ENCODE measurements around the gene P2RX2.

Gene P2RX2

DNA sequence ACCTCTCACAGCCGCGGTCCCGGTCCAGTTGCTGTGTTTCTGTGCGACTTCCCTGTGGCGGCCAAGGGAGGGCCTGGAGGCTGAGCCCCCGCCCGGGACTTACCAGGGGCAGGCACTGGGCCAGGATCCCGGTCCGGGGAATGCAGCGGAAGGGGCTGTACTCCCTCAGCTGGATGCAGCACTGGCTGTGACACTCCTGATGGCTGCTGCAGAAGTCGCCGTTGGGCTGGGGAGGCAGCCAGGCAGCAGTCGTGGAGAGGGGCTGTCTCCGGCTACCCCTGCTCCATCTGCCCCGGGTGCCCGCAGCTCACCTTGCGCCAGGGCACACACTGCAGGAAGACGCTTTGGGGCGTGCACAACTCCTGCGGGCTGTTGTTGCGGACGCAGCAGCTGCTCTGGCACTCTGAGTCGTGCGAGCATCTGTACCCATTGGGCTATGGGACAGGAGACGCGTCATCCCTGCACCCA lies 14.4 kb upstream of the P2RX2 start:
- DNase-seq, result no peak

DNA sequence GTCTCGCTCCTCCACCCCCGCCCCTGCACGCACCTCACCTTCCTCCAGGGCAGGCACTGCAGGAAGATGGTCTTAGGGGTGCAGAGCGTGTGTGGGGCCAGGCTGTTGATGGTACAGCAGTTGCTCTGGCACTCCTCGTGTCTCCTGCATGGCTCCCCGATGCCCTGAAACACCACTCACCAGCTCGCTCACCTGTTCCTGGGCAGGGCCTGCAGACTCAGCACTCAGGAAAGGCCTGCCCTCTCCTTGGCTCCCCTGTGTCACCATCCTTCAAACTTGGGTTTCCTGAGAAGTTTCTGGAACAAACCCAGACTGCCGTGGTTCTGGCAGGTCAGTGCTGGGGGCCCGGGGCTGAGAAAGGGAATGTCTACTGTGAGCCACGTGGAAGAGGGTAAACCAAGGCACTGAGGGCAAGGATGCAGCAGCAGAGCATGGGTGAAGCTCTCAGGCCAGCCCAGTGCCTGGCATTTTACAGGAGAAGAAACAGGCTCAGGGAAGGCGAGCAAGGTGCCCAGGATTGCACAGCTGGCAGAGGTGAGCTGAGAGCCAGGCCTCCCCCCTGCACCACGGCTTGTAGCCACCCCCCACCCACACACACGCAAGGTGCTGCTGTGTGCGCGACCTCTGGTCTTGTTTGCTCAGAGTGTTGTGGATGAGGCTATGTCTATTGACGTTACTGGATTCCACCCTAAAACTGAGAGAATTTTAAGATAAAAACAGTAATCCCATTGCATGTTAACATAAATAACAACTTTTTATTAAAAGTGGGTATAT lies 13.7 kb upstream of the P2RX2 start:
- DNase-seq, result no peak

DNA sequence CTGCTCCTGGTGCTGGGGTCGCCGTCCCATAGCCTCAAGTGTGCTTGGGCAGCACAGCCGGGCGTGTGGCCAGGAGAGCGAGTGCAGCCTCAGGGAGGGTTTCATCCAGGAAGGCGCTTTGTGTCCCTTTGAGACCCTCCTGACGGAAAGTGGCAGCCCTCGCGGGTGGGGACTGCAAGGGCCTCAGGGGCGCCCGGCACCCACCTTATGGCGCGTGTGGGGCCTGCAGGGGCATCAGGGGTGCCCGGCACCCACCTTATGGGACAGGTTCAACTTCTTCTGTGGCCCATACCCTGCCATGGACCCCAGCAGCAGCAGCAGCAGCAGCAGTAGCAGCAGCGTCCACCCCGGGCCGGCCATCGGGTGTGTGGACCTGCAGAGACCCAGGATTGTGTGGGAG lies 12.7 kb upstream of the P2RX2 start:
- no peak for DNase-seq

DNA sequence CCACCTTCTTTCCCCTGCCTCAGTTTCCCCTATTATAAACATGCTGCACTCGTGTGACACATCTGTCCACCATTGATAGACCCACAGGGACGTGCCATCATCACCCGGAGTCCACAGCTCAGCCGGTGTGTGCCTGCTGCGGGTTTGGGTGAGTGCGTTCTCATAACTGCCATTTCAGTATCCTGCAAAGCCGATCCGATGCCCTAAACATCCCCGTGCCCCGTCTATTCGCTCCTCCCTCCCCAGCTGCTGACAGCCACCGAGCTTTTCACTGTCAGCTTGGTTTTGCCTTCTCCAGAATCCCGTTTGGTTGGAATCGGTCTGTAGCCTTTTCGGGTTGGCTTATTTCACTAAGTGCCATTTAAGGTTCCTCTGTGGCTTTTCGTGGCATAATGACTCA lies 12.1 kb upstream of the P2RX2 start:
- no peak for DNase-seq

DNA sequence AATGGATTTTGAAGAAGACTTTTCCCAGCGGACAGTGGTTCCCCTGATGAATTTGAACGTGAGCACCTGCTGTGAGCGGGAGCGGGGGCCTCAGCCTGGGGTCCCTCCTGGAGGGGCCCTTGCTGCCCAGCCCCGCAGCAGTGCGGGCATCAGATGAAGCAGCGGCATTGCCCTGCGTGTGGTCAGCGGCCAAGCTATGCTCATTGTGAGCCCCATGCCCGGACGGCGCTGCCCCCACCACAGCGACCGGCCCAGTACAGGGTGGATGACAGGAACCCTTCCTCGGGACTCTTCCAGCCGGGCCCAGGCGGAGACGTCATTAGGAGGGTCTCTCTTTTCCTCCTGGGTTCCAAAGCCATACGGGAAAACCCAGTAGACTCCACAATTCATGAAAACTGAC lies 11.6 kb upstream of the P2RX2 start:
- no peak for DNase-seq

DNA sequence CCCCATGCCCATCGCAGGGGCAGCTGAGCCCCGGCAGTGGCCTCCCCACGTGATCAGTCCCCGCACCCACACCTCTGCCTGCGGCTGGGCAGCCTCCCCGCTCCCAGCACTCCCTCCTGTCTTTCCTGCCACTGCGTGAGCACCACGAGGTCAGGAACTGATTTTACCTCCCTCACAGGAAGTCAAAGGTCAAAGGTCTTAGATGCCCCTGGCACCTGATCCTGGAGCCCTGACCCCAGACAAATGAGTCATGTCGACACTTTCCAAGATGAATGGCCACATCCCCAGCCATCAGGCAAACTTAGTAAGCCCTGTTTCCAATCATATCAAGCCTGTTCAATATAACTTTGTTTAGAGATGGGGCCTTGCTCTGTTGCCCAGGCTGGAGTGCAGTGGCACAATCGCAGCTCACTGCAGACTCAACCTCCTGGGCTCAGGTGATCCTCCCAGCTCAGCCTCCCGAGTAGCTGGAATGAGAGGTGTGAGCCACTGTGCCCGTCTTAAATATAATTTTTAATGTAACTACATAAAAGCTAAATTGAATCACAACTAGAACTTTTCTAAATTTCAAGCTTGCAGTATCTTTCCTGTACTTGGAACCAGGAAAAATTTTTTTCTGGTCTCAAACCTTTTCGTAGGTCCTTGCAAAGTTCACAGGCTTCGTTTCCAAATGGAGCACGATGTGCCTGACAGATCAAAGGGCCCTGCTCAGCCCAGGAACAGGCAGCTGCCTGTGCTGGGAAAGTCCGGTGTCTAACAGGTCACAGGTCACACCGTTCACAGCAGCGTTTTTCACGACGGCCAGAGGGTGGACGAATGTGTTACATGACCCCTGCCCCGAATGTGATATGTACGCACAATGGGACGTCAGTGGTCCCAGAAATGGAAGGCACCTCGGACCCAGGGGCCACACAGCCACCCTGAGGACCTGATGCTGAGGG lies 10.1 kb upstream of the P2RX2 start:
- no peak for DNase-seq

DNA sequence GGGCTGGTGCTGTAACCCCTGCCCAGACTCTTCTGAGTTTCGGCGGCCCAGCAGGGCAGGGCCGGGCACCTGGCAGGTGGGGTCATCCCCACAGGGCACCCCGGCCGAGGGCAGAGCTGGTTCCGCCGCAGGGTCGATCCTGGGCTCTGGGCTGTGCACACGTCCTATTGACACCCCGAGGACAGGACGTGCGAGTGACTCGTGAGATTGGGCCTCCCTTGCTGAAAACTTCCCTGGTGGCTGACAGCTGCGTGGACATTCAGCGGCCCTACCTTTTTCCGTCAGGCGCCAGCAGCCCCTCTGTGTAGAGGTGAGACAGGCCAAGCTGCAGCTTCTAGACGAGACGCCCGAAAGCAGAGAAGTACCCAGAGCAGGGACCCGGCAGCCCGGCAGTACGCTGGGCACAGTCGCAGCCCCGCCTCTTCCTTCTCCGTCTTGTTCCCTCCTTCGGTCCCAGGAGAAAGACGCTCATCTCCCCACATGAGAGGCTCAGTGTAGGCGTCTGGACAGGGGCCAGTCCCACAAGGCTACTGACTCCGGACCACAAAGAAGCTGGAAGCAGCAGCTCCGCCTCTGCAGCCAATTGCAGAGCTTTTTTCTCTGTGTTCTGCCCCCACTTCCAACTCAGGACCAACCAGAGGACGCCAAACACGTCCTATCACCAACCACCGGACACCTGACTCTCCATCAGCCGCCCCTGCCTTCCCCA lies 8.4 kb upstream of the P2RX2 start, which contains the start of gene LRCOL1:
TSS of gene LRCOL1 (minus strand) at position 532 of the 709 bp plus-strand sequence. CDS start 4,331 bp downstream, outside the sequence.
- no peak for DNase-seq

DNA sequence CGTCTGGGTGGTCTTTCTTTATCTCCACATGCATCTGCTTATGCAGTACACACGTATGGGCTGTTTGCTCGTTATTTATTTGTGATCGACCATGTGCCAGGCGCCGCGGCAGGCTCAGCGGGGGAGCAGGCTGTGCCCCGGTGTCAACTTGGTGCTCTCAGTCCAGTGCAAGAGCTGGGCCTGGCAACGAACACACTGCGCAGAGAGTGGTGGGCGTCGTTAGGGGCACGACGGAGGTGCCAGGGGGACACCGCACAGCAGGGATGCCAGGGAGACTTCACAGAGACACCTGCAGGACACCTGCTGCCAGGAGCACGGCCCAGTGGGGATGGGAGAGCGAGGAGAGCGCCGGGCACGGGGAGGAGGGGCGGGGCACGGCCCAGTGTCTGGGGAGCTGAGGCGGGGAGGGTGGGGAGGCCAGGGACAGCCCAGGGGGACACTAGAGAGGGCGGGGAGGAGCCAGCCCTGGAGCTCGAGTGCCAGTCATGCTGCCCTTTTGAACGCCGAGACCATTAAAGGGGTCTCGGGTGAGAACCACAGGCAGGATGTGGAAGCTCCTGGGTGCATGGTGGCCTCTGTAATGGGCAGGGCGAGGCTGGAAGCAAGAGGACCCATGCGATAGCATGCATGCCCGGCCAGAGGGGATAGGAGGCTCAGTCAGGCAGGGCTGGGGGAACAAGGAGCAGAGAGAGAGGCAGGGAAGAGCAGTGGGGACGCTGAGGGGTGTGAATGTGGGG lies 7.5 kb upstream of the P2RX2 start:
- DNase-seq, result no peak

DNA sequence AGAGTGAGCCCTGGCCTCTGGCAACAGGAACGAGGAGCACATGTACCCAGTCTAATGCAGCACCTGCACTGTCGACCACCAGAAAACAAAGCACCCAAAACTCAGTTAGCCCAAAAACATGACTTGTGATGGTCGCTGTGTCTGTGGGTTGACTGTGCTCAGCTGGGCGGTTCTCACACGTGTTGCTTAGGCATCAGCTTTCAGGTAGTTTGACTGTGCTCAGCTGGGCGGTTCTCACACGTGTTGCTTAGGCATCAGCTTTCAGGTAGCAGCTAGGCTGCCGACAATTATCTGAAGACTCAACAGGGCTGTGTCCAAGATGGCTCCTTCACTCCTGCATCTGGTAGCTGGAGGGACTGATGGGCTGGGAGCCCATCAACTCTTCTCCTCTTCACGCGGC lies 7.0 kb upstream of the P2RX2 start:
- no peak for DNase-seq

DNA sequence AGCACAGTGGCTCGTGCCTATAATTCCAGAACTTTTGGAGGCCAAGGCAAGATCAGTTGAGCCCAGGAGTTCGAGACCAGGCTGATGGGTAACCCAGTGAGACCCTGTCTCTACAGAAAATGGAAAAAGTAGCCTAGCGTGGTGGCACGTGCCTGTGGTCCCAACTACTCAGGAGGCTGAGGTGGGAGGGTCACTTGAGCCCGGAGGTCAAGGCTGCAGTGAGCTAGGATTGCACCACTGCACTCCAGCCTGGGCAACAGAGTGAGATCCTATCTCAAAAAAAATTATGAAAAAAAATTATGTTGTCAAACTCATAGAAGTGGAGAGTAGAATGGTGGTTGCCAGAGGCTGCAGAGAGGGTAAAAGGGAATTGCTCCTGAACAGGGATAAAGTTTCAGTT lies 4.5 kb upstream of the P2RX2 start:
- no peak for DNase-seq

DNA sequence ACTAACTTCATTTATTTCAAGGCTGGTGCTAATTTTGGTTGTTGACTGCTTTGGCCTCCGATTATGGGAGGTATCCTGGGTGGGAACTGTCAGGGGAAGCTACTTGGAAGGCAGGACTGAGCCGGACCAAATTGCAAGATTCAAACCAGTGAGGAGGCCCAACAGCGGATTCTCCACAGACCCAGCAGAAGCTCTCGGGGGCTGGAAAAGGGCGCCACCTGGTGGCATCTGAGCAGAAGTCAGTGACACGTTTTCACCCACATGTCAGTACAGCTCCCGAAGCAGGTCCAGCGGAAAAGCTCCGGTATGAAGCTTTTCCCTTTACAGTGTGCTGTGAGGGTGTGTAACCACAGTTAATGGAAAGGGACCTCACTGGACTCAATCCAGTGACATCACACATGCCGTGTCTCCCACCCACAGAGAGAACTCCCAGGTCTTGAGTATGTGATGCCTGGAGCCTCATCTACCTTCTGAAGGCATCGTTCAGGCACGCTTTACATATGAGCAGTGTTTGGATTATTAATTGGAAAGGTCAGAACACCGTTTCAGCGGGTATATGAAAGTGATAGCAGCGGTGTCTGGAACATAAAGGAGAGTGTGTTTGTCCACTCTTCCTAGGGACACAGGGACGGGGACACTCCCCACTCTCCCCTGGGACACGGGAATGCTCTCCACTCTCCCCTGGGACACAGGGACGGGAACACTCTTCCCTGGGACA lies 3.6 kb upstream of the P2RX2 start:
- DNase-seq, result peak; percentile 51

DNA sequence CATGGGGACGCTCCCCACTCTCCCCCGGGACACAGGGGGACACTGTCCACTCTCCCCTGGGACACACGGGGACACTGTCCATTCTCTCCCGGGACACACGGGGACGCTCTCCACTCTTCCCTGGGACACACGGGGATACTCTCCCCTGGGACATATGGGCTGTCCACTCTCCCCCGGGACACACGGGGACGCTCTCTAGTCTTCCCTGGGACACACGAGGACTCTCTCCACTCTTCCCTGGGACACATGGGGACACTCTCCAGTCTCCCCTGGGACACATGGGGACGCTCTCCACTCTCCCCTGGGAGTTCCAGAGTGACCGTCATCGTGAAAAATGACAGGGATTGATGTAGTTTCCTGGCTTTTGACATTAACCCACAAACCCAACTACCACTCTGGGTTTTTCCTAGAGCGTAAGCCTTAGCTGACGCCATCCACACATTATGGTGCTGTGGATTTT lies 3.0 kb upstream of the P2RX2 start:
- no peak for DNase-seq

DNA sequence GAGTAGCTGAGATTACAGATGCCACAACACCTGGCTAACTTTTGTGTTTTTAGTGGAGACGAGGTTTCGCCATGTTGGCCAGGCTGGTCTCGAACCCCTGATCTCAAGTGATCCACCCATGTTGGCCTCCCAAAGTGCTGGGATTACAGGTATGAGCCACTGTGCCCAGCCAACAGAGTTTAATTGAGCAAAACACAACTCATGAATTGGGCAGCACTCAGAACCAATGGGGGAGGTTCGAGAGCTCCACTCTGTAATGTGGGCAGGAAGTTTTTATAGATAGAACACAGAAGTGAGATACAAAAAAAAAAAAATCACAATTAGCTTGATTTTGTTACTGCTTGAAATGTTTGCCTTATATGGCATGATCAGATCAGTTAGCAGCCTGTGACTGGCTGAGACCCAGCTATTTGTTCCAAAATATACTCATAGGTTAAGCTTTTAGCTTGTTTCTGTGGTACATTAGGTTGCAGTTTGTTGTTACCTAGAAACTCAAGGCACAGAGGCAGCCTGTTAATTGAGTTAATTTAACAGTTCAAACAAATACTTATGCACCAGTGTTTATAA lies 1.4 kb upstream of the P2RX2 start:
- DNase-seq, result no peak

DNA sequence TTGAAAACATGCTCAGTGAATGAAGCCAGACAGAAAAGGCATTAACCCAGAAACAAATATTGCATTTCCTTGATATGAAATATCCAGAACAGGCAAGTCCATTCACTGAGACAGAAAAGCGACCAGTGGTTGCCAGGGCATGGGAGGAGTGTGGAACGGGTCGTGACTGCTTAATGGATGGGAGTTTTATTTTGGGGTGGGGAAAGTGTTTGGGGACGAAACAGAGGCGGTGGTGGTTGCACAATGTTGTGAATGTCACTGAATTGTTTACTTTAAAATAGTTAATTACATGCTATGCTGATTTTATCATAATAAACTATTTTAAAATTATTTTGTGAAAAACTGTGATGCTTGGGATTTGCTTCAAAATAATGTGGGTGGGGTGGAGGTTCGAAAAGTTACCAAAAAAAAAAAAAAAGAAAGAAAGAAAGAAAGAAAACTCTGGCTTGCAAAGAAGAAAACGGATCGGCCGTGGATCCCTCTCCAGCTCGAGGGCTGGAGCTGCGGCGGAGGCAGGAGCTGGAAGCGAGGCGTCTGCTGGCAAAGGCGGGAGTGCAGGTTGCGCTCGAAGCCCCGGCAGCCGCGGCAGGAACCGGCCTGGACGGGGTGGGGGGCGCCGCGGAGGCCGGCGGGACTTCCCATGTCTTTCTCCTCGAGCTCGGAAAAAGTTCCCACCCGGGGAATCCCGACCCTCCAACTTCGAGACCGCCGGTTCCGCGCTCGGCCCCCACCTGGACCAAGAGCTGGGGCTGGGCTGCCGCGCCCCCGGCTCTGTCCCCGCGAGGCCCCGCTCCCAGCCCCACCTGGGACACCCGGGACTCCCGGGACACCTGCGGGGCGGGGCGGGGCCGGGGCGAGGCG lies 524 bp upstream of the P2RX2 start:
- no peak for DNase-seq

DNA sequence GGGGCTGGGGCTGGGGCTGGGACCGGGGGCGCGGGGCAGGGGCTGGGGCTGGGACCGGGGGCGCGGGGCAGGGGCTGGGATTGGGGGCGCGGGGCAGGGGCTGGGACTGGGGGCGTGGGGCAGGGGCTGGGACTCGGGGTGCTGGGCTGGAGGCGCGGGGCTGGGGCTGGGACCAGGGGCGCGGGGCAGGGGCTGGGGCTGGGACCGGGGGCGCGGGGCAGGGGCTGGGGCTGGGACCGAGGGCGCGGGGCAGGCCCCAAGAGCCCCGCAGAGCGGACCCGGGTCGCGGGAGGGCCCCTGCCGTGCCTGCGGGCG lies 452 bp downstream of the P2RX2 start:
- no peak for DNase-seq

DNA sequence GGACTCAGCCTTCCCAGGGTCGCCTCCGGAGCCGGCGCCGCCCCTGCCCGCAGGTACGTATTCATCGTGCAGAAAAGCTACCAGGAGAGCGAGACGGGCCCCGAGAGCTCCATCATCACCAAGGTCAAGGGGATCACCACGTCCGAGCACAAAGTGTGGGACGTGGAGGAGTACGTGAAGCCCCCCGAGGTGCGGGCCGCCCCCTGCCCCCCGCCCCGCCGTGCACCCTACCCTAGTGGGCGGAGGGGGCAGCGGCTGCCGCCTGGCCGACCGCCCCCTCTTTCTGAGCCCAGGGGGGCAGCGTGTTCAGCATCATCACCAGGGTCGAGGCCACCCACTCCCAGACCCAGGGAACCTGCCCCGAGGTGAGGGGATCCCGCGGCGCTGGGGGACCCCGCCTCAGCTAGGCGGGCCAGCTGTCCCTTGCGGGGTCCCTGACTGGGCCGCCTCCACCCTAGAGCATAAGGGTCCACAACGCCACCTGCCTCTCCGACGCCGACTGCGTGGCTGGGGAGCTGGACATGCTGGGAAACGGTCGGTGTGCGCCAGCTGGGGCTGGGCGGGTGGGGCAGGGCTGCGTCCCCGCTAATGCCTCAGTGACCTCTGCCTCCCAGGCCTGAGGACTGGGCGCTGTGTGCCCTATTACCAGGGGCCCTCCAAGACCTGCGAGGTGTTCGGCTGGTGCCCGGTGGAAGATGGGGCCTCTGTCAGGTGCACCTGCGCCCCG lies 973 bp downstream of the P2RX2 start:
- no peak for DNase-seq

DNA sequence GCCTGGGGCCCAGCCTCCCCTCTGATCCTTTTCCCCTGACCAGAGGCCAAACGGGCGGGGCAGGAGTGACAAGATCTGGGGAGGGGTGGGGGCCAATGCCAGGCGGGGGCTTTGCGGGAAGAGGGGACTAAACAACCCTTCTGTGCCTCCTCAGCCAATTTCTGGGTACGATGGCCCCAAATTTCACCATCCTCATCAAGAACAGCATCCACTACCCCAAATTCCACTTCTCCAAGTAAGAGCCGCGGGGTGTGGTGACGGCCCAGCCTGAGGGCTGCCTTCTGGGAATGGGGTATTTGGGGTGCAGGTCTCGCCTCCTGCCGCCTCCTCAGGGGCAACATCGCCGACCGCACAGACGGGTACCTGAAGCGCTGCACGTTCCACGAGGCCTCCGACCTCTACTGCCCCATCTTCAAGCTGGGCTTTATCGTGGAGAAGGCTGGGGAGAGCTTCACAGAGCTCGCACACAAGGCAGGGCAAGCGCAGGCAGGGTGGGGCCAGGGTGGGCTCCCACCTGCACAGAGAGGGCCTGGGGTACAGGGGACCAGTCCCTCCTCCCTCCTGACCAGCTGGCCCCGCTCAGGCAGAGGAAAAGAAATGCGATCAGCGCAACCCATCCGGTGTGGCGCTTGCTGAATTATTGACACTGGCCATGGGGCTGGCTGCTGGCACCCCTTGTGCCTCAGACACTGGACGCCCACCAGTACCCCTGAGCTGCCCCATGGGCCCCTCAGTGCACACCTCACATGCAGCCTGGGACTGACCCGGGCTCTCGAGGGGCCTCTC lies 1.7 kb downstream of the P2RX2 start:
- DNase-seq, result no peak

DNA sequence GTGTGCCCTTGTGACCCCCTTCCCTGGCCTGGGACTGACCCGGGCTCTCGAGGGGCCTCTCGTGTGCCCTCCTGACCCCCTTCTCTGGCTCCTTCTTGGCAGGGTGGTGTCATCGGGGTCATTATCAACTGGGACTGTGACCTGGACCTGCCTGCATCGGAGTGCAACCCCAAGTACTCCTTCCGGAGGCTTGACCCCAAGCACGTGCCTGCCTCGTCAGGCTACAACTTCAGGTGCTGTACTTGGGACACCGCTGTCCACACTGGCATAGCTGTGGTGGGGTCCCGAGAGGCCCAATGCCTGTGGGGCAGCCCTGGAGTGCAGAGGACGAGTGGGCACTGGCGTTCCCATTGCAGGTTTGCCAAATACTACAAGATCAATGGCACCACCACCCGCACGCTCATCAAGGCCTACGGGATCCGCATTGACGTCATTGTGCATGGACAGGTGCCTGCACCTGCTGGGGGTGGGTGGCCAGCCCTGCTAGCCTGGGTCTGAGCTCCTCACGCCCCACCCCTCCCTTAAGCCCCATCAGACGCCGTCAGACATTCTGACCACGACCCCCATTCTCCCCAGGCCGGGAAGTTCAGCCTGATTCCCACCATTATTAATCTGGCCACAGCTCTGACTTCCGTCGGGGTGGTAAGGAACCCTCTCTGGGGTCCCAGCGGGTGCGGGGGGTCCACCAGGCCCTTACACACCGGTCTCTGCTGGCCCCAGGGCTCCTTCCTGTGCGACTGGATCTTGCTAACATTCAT lies 2.5 kb downstream of the P2RX2 start:
- DNase-seq, result no peak
